NCI-H226 (cell line): ENCODE results near the gene EVX2.

Experiments
- DNase-seq: peaks from one replicate; pipeline ENCODE4 v3.0.0-alpha.2; 2015

Gene EVX2

GRCh38 chr2:176081376-176081836, 2.4 kb downstream of the EVX2 start:
- DNase-seq = no peak

GRCh38 chr2:176080540-176081375, 3.0 kb downstream of the EVX2 start:
- no peak for DNase-seq

GRCh38 chr2:176079831-176080539, 3.8 kb downstream of the EVX2 start:
- DNase-seq = no peak

DNA sequence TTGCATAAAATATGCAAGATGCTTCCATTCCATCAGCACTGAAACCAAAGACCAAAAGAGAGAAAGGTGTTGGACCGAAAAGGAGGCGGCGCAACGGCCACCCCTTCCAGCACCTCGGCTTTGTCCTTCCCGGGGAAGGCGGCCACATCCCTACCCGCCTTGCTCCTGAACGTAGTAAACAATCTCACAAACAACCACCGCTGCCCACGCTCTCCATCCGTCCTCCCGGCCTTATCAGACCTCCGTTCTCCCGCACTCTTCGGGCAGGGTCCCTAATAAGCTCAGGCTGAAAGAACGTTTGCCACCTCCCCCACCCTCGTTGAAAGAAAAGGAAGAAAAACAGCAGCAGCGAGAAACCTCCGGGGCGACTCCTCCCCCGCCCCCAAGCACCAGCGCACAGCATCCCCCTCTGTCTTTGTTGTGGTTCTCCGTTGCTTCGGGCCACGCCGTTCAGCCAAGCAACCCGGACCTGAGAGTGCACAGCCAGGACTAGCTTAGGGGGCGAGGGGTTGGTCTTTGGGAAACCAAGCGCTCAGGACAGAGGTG, 4.4 kb downstream of the EVX2 start:
- DNase-seq = no peak

DNA sequence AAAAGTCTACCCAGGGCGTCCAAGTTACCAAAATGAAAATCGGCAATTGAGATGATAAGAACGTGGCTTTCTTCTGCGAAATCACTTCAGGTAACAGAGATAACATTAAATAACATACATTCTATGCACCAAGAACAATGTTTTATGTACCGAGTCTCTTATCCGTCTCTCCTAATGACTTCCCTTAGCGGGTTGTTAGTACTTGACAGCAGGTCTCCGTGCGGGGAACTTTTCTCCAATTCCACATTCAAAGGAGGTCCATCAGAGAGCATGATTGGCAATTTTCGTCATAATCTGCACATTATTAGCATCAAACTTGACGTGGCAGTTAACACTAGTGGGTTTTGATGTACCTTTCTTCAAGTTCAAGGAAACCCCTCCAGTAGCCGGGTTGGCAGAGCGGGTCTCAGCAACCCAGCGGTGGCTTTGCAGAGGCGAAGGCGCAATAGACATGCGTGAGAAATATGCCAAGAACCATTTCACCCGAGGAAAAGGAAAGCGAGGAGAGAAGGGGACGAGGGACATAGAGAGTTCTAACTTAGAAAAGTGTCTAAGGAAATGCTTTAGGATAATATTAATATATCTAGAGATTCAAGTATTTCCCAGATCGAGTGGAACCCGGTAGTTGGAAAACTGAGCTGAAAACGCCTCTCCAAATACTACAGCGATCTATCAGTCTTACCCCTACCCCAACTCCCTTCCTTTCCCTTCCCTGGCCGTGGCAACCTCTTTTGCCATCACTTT, 5.0 kb downstream of the EVX2 start:
- DNase-seq = no peak

- DNase-seq = no peak
Observed at GRCh38 chr2:176076796-176077195, 7.0 kb downstream of the EVX2 start.

- DNase-seq = no peak
Observed at GRCh38 chr2:176076063-176076462, 7.7 kb downstream of the EVX2 start.

- no peak for DNase-seq
Observed at GRCh38 chr2:176075481-176075880, 8.3 kb downstream of the EVX2 start.

DNA sequence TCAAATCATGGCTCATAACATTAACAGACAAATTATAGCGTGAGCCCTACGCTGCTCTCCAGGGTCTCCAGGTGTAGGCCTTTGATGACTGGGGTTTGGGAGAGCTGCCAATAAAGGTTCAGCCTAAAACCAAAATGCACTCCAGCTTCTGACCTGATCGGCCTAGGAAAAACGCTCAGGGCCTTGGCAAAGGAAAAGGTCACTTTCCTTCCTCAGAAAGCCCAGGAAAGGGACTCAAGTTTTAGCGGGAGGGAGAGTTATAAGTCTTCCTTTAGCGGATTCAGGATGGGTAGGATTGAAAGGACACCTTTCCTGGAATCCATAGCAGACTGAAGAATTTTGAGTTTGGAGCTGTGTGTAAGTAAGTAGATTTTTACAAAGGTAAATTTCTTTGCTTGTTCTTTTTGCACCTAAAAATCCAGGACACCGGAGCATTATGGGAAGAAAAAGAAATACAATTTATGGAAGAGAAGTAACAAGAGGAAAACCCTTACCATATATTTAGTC, 8.8 kb downstream of the EVX2 start:
- DNase-seq = no peak

DNA sequence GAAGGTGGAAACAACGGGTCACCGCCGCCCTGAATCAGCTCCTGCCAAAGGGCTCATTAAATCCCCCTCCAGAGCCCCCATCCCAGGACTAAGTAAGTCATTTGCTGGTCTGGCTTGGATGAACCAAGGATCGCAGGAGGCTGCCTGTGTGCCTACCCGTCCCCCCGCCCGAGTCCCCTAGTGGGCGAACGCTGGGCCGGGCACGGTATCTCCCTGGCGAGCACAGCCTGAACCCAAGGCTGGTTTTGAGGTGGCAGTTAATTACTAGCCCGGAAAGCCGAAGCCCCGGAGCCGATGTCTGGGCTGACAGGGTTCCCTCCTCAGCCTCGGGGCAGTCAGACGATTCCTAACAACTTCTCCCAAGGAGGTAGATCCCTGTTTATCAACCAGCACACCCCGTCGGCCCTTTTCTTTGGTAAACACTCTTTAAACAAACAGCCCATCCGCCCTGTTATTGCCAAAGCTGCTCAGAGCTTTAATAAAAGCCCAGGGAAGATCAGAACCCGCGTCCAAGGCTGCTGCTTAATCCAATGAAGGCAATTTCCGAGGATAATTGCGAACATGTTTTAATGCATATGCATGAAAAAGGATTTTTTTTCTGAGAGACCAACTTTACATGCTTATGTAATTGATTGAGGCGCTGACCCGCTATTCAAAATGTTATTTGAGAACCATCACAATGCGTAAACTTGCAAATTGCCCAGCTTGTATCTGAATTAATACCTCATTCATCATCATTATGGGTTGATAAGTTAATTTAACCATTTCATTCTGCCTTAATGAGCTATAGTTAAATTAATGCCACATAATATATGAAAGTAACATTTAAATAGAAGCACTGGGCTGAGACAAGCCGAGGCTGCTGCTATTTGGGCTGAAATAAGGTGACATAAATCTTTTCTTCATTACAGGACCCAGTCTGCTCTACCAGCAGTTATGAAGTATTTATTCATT, 10.5 kb downstream of the EVX2 start:
- DNase-seq = no peak

DNA sequence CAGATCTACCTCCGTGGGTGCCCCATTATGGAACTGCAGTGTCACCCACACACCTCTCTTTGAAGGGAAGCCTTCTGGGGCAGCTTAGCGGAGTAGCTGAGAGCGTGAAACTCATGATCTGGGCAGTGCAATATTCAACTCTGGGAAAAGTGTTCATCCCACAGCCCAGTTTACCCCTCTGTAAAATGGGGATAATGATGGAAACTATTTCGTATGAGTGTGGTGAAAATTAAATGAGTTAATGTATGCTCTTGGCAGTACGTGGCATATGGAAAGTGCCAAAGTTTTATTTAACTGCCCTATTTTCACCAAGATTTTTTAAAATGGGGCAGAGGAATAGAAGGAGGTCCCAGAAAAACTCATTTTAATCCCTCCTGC, 11.5 kb downstream of the EVX2 start:
- no peak for DNase-seq

GRCh38 chr2:176071330-176072291, 12.2 kb downstream of the EVX2 start:
- no peak for DNase-seq

- no peak for DNase-seq
Observed at GRCh38 chr2:176068419-176068832, 15.3 kb downstream of the EVX2 start.

DNA sequence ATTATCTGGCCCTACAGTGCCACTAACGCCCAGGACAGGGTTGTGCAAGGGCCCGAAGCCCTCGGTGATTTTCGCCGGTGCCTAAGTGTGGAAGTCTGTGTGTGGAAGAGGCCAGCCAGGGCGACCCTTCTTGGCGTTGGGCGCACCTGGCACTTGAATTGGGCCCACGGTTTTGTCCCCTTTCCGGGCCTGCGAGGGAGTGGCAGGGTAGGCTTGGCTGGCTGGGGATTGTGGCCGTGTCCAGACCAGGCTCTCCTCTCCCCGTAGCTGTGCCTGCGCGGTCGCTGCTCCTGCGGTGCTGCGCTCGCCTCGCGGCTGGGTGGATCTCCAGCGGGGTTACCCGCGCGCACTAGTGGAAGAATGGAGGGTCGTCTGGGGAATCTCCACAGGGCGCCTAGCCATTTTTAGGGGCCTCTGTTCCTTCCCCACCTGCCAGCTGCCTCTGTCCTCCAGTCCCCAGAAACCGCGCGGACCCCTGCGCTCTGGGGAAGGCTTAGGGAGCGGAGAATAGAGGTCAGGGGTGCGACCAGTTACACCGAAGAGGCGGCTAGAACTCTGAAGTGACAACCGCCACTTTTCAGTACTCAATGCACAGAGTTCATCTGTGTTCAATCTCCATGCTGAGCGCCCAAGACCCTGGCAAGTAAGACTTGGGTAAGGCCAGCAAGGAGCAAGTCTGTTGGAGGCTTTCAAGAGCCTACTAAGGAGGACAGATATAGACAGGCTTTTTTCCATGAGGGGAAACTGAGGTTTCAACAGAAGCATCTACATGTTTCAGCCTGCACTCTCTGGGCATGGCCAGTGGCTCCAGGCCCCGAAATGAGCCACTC, 16.0 kb downstream of the EVX2 start:
- DNase-seq = no peak

- DNase-seq = no peak
Observed at GRCh38 chr2:176066645-176067588, 16.8 kb downstream of the EVX2 start.

GRCh38 chr2:176063958-176064357, 19.8 kb downstream of the EVX2 start:
- no peak for DNase-seq

GRCh38 chr2:176056406-176056805, 27.4 kb downstream of the EVX2 start:
- DNase-seq = peak; percentile 27

DNA sequence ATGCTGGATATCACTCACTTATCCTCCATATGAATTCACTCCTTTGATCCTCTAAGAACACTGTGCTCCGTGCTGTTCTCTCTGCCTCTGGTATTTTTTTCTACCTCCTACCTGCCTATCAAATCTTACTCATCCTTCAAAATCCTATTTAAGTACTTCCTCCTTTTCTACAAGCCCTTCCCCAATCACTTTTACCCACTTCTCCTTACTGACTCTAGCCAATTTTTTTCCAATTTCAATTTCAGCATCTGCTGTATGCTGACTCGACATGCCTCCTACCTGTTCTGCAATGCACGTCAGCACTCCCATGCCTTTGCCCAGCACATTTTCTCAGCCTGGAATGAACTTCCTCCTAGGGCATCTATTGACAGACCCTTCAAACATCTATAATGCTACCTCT, 44.4 kb downstream of the EVX2 start:
- DNase-seq = no peak
